Keratinocyte (primary cell): ENCODE results near the gene ACTR3. TPM values are rescaled to one million over a fixed set of nuclear protein-coding genes. Genes with fewer than 3 reads are reported as not detected.

Experiments used
- DNase-seq: peaks from one replicate; pipeline ENCODE4 v3.0.0-alpha.2; 2011; ENCODE audit warnings: low read depth, missing footprints, low spot score
- FAIRE-seq: peaks from 2 replicates; lab custom pipeline; 2011; peaks lifted over from hg19 to GRCh38; lab: Jason Lieb, UNC
- H2AFZ ChIP-seq: 2 replicates; pipeline ENCODE4 v1.6.0; 2012; ENCODE audit warnings: low read length, control low read depth, inconsistent platforms; ENCODE audit not compliant: control insufficient read depth
- H3K27ac ChIP-seq: 2 replicates; pipeline ENCODE4 v1.5.1; 2011; ENCODE audit warnings: low read length; ENCODE audit not compliant: control insufficient read depth, insufficient read depth
- H3K27me3 ChIP-seq: 3 replicates; pipeline ENCODE4 v1.6.0; 2011; ENCODE audit warnings: low read length; ENCODE audit not compliant: control insufficient read depth, insufficient read depth; ENCODE audit errors: extremely low read depth
- H3K36me3 ChIP-seq, 2 experiments: 2 replicates in 1 of 2; 3 replicates in 1 of 2; pipeline ENCODE4 v1.5.1; 2011; ENCODE audit warnings: low read length in 2 of 2, mild to moderate bottlenecking in 1 of 2; ENCODE audit not compliant: control insufficient read depth in 2 of 2, insufficient read depth in 2 of 2; ENCODE audit errors: extremely low read depth in 1 of 2
- H3K4me1 ChIP-seq: 3 replicates; pipeline ENCODE4 v1.5.1; 2011; ENCODE audit warnings: low read length; ENCODE audit not compliant: control insufficient read depth, insufficient read depth; ENCODE audit errors: extremely low read depth
- H3K4me2 ChIP-seq: 3 replicates; pipeline ENCODE4 v1.6.0; 2011; ENCODE audit warnings: low read depth, low read length; ENCODE audit not compliant: control insufficient read depth, insufficient read depth; ENCODE audit errors: extremely low read depth
- H3K4me3 ChIP-seq, 3 experiments: fragments of 200-600 bp in 1 of 3; sonication (generic) in 1 of 3; 2 replicates in 2 of 3; 3 replicates in 1 of 3; pipeline ENCODE4 v1.5.1; 2011 to 2016; ENCODE audit warnings: low read length in 3 of 3, mild to moderate bottlenecking in 3 of 3, control low read depth in 2 of 3, inconsistent platforms in 1 of 3, low read depth in 1 of 3, mixed read lengths in 1 of 3, mixed run types in 1 of 3, moderate library complexity in 1 of 3; ENCODE audit not compliant: control insufficient read depth in 2 of 3, insufficient read depth in 2 of 3; ENCODE audit errors: extremely low read depth in 1 of 3
- H3K79me2 ChIP-seq: 2 replicates; pipeline ENCODE4 v1.6.0; 2012; ENCODE audit warnings: low read length; ENCODE audit not compliant: control insufficient read depth, insufficient read depth
- H3K9ac ChIP-seq: 3 replicates; pipeline ENCODE4 v1.6.0; 2011; ENCODE audit warnings: low read length; ENCODE audit not compliant: control insufficient read depth, insufficient read depth; ENCODE audit errors: extremely low read depth
- H3K9me1 ChIP-seq: 3 replicates; pipeline ENCODE4 v1.6.0; 2011; ENCODE audit warnings: low read length; ENCODE audit not compliant: control insufficient read depth, insufficient read depth; ENCODE audit errors: extremely low read depth
- H3K9me3 ChIP-seq: 2 replicates; pipeline ENCODE4 v1.5.1; 2012; ENCODE audit warnings: low read depth, low read length; ENCODE audit not compliant: control insufficient read depth
- H4K20me1 ChIP-seq: 3 replicates; pipeline ENCODE4 v1.6.0; 2011; ENCODE audit warnings: low read length; ENCODE audit not compliant: control insufficient read depth, insufficient read depth; ENCODE audit errors: extremely low read depth
- EZH2 ChIP-seq: IDR thresholded peaks from one replicate; pipeline ENCODE4 v1.6.1; 2012; ENCODE audit warnings: inconsistent platforms, mild to moderate bottlenecking, low read length, moderate library complexity
- dilution Hi-C: fragments of 300-500 bp; cut with MboI; formaldehyde crosslinking; loops from one replicate; pipeline ENCODE4 v1.7.0; 2020; ENCODE audit warnings: low sequenced_read_pairs; ENCODE audit not compliant: extremely low pct_ligation_motif_present
- polyA plus RNA-seq, 5 experiments: library from polyadenylated mRNA; depleted of rRNA in 3 of 5; stranded (reverse) in 3 of 5; stranded (forward) in 1 of 5; unstranded in 1 of 5; fragments of >200 nt; gene quantifications; 1 replicate in 1 of 5; 2 replicates in 3 of 5; 3 replicates in 1 of 5; pipeline versions ENCODE4 v1.2.1 to v1.2.3, GENCODE V29; 2011 to 2012; ENCODE audit warnings: missing spikeins in 2 of 5, low read depth in 1 of 5, low replicate concordance in 1 of 5
- TF ChIP-seq, protein P1 (sequence below), 3 experiments: IDR thresholded peaks in 1 of 3; conservative IDR thresholded peaks in 1 of 3; optimal IDR thresholded peaks in 1 of 3; 2 replicates in 2 of 3; 3 replicates in 1 of 3; pipeline versions ENCODE3 to v1.5.1; 2011; ENCODE audit warnings: low read length in 3 of 3, mild to moderate bottlenecking in 3 of 3, moderate library complexity in 2 of 3, control low read depth in 1 of 3, inconsistent platforms in 1 of 3; ENCODE audit not compliant: insufficient read depth in 2 of 3; ENCODE audit errors: extremely low read depth in 1 of 3

ACTR3 gene
- polyA plus RNA-seq, 1 donor (not counting 4 experiments of a cell fraction or from before 2014, with no cell fraction given), result 340 TPM

- Histone ChIP-seq H3K36me3 (no peaks in the 10 kb centered on the region), H3K27me3 (no peaks in the 10 kb centered on the region), H3K4me2 (no peak overlapping the region), H3K27ac (no peak overlapping the region), H3K9me3 (no peaks in the 10 kb centered on the region), H3K4me3 (no peak overlapping the region), H3K9ac (no peak overlapping the region), H3K4me1 (no peaks in the 10 kb centered on the region), H3K9me1 (no peaks in the 10 kb centered on the region), H2AFZ (no peak overlapping the region), H4K20me1 (no peaks in the 10 kb centered on the region), H3K79me2 (no peaks in the 10 kb centered on the region)
- no peak for TF ChIP-seq EZH2
- TF ChIP-seq, protein P1, sequence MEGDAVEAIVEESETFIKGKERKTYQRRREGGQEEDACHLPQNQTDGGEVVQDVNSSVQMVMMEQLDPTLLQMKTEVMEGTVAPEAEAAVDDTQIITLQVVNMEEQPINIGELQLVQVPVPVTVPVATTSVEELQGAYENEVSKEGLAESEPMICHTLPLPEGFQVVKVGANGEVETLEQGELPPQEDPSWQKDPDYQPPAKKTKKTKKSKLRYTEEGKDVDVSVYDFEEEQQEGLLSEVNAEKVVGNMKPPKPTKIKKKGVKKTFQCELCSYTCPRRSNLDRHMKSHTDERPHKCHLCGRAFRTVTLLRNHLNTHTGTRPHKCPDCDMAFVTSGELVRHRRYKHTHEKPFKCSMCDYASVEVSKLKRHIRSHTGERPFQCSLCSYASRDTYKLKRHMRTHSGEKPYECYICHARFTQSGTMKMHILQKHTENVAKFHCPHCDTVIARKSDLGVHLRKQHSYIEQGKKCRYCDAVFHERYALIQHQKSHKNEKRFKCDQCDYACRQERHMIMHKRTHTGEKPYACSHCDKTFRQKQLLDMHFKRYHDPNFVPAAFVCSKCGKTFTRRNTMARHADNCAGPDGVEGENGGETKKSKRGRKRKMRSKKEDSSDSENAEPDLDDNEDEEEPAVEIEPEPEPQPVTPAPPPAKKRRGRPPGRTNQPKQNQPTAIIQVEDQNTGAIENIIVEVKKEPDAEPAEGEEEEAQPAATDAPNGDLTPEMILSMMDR (optimal IDR thresholded peaks at IDR 0.05 in 1 of 3, IDR thresholded peaks at IDR 0.05 in 1 of 3, conservative IDR thresholded peaks at IDR 0.05 in 1 of 3; ENCODE audit: extremely low read depth in 1 of 3, insufficient read depth in 2 of 3, low read length in 3 of 3), result no peak
- dilution Hi-C loops, result no loop called here
- DNase-seq (no peak), FAIRE-seq (no peak)
These were observed 119.5 kb downstream of the ACTR3 start for GRCh38 chr2:114009205-114009944.

DNA sequence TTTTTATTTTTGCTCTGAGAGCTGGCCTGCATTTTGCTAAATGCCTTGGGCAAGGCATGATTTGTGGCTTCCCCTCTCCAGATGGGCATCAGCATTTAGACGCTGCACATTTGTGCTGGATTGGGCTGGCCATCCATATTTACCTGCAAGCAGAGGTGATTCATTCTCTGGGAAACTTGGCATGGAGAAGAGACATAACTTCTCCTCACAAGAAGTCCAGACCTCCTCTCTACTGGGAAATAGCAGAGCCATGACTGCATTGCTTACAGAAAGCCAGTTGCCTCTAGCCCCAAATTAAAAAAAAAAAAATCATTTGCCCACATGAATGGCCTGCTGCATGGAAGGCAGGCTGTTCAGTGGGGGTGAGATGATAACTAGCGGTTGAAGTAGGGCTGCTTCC is 120.1 kb downstream of the ACTR3 start:
- Histone ChIP-seq H3K4me1 (no peaks in the 10 kb centered on the region), H2AFZ (no peak overlapping the region), H4K20me1 (no peaks in the 10 kb centered on the region), H3K36me3 (no peaks in the 10 kb centered on the region), H3K27ac (no peak overlapping the region), H3K9me1 (no peaks in the 10 kb centered on the region), H3K9ac (no peak overlapping the region), H3K4me2 (no peak overlapping the region), H3K79me2 (no peaks in the 10 kb centered on the region), H3K9me3 (no peaks in the 10 kb centered on the region), H3K27me3 (no peaks in the 10 kb centered on the region), H3K4me3 (no peak overlapping the region)
- dilution Hi-C loops, result no loop called here
- DNase-seq, result peak; percentile 23
- TF ChIP-seq EZH2, result no peak
- TF ChIP-seq, protein P1 (optimal IDR thresholded peaks at IDR 0.05 in 1 of 3, IDR thresholded peaks at IDR 0.05 in 1 of 3, conservative IDR thresholded peaks at IDR 0.05 in 1 of 3; ENCODE audit: extremely low read depth in 1 of 3, insufficient read depth in 2 of 3, low read length in 3 of 3), result no peak
- no peak for FAIRE-seq
